GM18858 (cell line): ENCODE measurements around the gene MUC6.

Source experiments
- ATAC-seq: cut with Tn5 transposase; IDR thresholded peaks from one replicate; pipeline ENCODE4 v1.9.1; 2021; ENCODE audit not compliant: unreplicated experiment

The MUC6 gene

GRCh38 chr11:1010551-1011319 is 25.8 kb downstream of the MUC6 start:
- no peak for ATAC-seq

- ATAC-seq, result no peak
These were observed 26.5 kb downstream of the MUC6 start for GRCh38 chr11:1009991-1010390.

GRCh38 chr11:1009371-1009770 is 27.1 kb downstream of the MUC6 start:
- ATAC-seq, result no peak

- ATAC-seq, result no peak
These were observed 27.7 kb downstream of the MUC6 start for GRCh38 chr11:1008803-1009145.

GRCh38 chr11:1008001-1008802 is 28.3 kb downstream of the MUC6 start:
- ATAC-seq, result no peak

- ATAC-seq, result no peak
These were observed 29.2 kb downstream of the MUC6 start for GRCh38 chr11:1007279-1007678.

GRCh38 chr11:1006762-1007161 is 29.8 kb downstream of the MUC6 start:
- no peak for ATAC-seq

GRCh38 chr11:1005928-1006327 is 30.6 kb downstream of the MUC6 start:
- no peak for ATAC-seq

GRCh38 chr11:1003159-1003558 is 33.4 kb downstream of the MUC6 start:
- no peak for ATAC-seq

GRCh38 chr11:1002406-1002984 is 34.0 kb downstream of the MUC6 start:
- no peak for ATAC-seq

GRCh38 chr11:1001617-1002405 is 34.7 kb downstream of the MUC6 start:
- ATAC-seq, result no peak

GRCh38 chr11:1000357-1001278 is 35.9 kb downstream of the MUC6 start:
- no peak for ATAC-seq

- no peak for ATAC-seq
These were observed 37.5 kb downstream of the MUC6 start for GRCh38 chr11:999009-999408.

GRCh38 chr11:997907-998306 is 38.6 kb downstream of the MUC6 start:
- no peak for ATAC-seq

GRCh38 chr11:996681-997080 is 39.8 kb downstream of the MUC6 start:
- no peak for ATAC-seq

GRCh38 chr11:995752-996420 is 40.6 kb downstream of the MUC6 start:
- peak; percentile 63 for ATAC-seq

GRCh38 chr11:995044-995751 is 41.3 kb downstream of the MUC6 start:
- ATAC-seq, result no peak

GRCh38 chr11:993632-994167 is 42.8 kb downstream of the MUC6 start:
- no peak for ATAC-seq

GRCh38 chr11:992577-992976 is 43.9 kb downstream of the MUC6 start:
- ATAC-seq, result no peak
